DND-41 (cell line): Measurements from ENCODE around the gene RAB20.

Source experiments
- ATAC-seq: fragments of 200-7000 bp; cut with Tn5 transposase; 3 replicates; pipeline ENCODE4 v1.9.1; 2021; ENCODE audit warnings: low read depth; ENCODE audit not compliant: insufficient read depth
- DNase-seq: peaks from one replicate; pipeline ENCODE4 v3.0.0-alpha.2; 2020
- H2AFZ ChIP-seq: 2 replicates; pipeline ENCODE4 v1.6.0; 2012; ENCODE audit warnings: low read depth, low read length
- H3K27ac ChIP-seq: 2 replicates; pipeline ENCODE4 v1.5.1; 2012; ENCODE audit warnings: low read length, inconsistent platforms
- H3K27me3 ChIP-seq: fragments of 200-600 bp; sonication (generic); 2 replicates; pipeline ENCODE4 v1.6.0; 2012; ENCODE audit warnings: low read length, mild to moderate bottlenecking, inconsistent platforms; ENCODE audit not compliant: insufficient read depth, poor library complexity
- H3K36me3 ChIP-seq: 2 replicates; pipeline ENCODE4 v1.5.1; 2012; ENCODE audit warnings: low read length, inconsistent platforms; ENCODE audit not compliant: insufficient read depth
- H3K4me1 ChIP-seq: 2 replicates; pipeline ENCODE4 v1.5.1; 2012; ENCODE audit warnings: mild to moderate bottlenecking, low read length; ENCODE audit not compliant: insufficient read depth
- H3K4me2 ChIP-seq: 2 replicates; pipeline ENCODE4 v1.6.0; 2012; ENCODE audit warnings: mild to moderate bottlenecking, moderate library complexity, low read length, inconsistent platforms; ENCODE audit not compliant: insufficient read depth
- H3K4me3 ChIP-seq, 2 experiments: fragments of 200-600 bp in 1 of 2; shearing (Covaris generic) in 1 of 2; 2 replicates each; pipeline ENCODE4 v1.5.1; 2012 to 2016; ENCODE audit warnings: inconsistent platforms in 2 of 2, low read length in 2 of 2, mild to moderate bottlenecking in 2 of 2, low read depth in 1 of 2, moderate library complexity in 1 of 2
- H3K79me2 ChIP-seq: 2 replicates; pipeline ENCODE4 v1.6.0; 2012; ENCODE audit warnings: low read length, inconsistent platforms; ENCODE audit not compliant: insufficient read depth
- H3K9ac ChIP-seq: 2 replicates; pipeline ENCODE4 v1.6.0; 2012; ENCODE audit warnings: low read depth, mild to moderate bottlenecking, inconsistent platforms, low read length, moderate library complexity
- H3K9me3 ChIP-seq: 2 replicates; pipeline ENCODE4 v1.5.1; 2012; ENCODE audit warnings: low read length, moderate library complexity, mild to moderate bottlenecking, inconsistent platforms; ENCODE audit not compliant: insufficient read depth, severe bottlenecking
- H4K20me1 ChIP-seq: 2 replicates; pipeline ENCODE4 v1.6.0; 2012; ENCODE audit warnings: low read length; ENCODE audit not compliant: insufficient read depth
- CTCF ChIP-seq: IDR thresholded peaks from 2 replicates; pipeline ENCODE4 v1.5.1; 2012; ENCODE audit warnings: borderline replicate concordance, low read length, moderate library complexity, mild to moderate bottlenecking; ENCODE audit not compliant: poor library complexity, severe bottlenecking; ENCODE audit errors: extremely low read depth
- EZH2 ChIP-seq: IDR thresholded peaks from 3 replicates; pipeline ENCODE4 v1.6.1; 2012; ENCODE audit warnings: borderline replicate concordance, low read depth, mild to moderate bottlenecking, moderate library complexity, low read length, inconsistent platforms; ENCODE audit not compliant: severe bottlenecking

Gene RAB20

GRCh38 chr13:110523180-110523579 is 38.3 kb downstream of the RAB20 start:
- Histone ChIP-seq H4K20me1 (peaks cover 25% of the 10 kb centered on the region), H3K9ac (no peak overlapping the region), H3K27ac (no peak overlapping the region), H3K79me2 (no peaks in the 10 kb centered on the region), H3K27me3 (peaks cover 7% of the 10 kb centered on the region), H3K9me3 (no peaks in the 10 kb centered on the region), H3K36me3 (no peaks in the 10 kb centered on the region), H3K4me2 (no peak overlapping the region), H3K4me3 (no peak overlapping the region), H2AFZ (no peak overlapping the region), H3K4me1 (no peaks in the 10 kb centered on the region)
- no peak for DNase-seq
- no peak for ATAC-seq
- no peak for TF ChIP-seq EZH2
- no peak for TF ChIP-seq CTCF

- DNase-seq, result no peak
- no peak for TF ChIP-seq EZH2
- TF ChIP-seq CTCF, result no peak
- Histone ChIP-seq H3K4me1 (no peaks in the 10 kb centered on the region), H3K27me3 (peaks cover 7% of the 10 kb centered on the region), H3K9me3 (no peaks in the 10 kb centered on the region), H3K4me2 (no peak overlapping the region), H3K4me3 (no peak overlapping the region), H4K20me1 (peaks cover 25% of the 10 kb centered on the region), H2AFZ (no peak overlapping the region), H3K36me3 (no peaks in the 10 kb centered on the region), H3K27ac (no peak overlapping the region), H3K79me2 (no peaks in the 10 kb centered on the region), H3K9ac (no peak overlapping the region)
- no peak for ATAC-seq
These were observed 38.8 kb downstream of the RAB20 start for GRCh38 chr13:110522721-110523120.

- Histone ChIP-seq H3K9me3 (no peaks in the 10 kb centered on the region), H3K4me1 (no peaks in the 10 kb centered on the region), H3K27ac (no peak overlapping the region), H3K36me3 (no peaks in the 10 kb centered on the region), H3K4me2 (no peak overlapping the region), H4K20me1 (peaks cover 21% of the 10 kb centered on the region), H2AFZ (no peak overlapping the region), H3K79me2 (no peaks in the 10 kb centered on the region), H3K9ac (no peak overlapping the region), H3K4me3 (no peak overlapping the region), H3K27me3 (peaks cover 7% of the 10 kb centered on the region)
- no peak for DNase-seq
- no peak for ATAC-seq
- TF ChIP-seq EZH2 (no peak), CTCF (no peak)
These were observed 39.6 kb downstream of the RAB20 start for GRCh38 chr13:110521946-110522345.

- H3K36me3 ChIP-seq, result no peaks in the 10 kb centered on the region
- H4K20me1 ChIP-seq, result peaks cover 20% of the 10 kb centered on the region
- H3K9ac ChIP-seq, result no peak overlapping the region
- H3K27ac ChIP-seq, result no peak overlapping the region
- no peak overlapping the region for H3K4me3 ChIP-seq
- DNase-seq (no peak), ATAC-seq (no peak)
- no peaks in the 10 kb centered on the region for H3K79me2 ChIP-seq
- H3K27me3 ChIP-seq, result peaks cover 7% of the 10 kb centered on the region
- no peaks in the 10 kb centered on the region for H3K9me3 ChIP-seq
- H2AFZ ChIP-seq, result no peak overlapping the region
- H3K4me1 ChIP-seq, result no peaks in the 10 kb centered on the region
- no peak overlapping the region for H3K4me2 ChIP-seq
- TF ChIP-seq CTCF (no peak), EZH2 (no peak)
These were observed 40.2 kb downstream of the RAB20 start for GRCh38 chr13:110521296-110521680.
